ENCODE results near the gene CST6. TPM values are rescaled to one million over a fixed set of nuclear protein-coding genes. Genes with fewer than 3 reads are reported as not detected.
"Not testable (repeated sequence)": the region's sequence is repeated elsewhere in the genome, so short reads cannot be mapped to it uniquely, and the experiment has no call there.

Gene CST6
- total RNA-seq, 2 experiments from 2014 or later, result not detected

- peaks cover 27% of the 10 kb centered on the region for H3K27me3 Mint-ChIP-seq (ENCODE audit: low read depth)
- POLR2A ChIA-PET; ATAC-seq; DNase-seq; H3K9me3 Mint-ChIP-seq (ENCODE audit: insufficient read depth); H3K27ac Mint-ChIP-seq; H3K4me3 Mint-ChIP-seq; H3K4me1 Mint-ChIP-seq (ENCODE audit: low read depth); H3K36me3 Mint-ChIP-seq (ENCODE audit: low read depth): not testable (repeated sequence)
- CTCF ChIA-PET, result interaction anchor here (1.5 kb wide), 1 partner anchor 13 kb away, joined by 11 read pairs; no protein-coding TSS in a partner anchor
These were observed 1.8 kb upstream of the CST6 start for GRCh38 chr11:66010036-66010435.

- Mint-ChIP-seq H3K36me3 (ENCODE audit: low read depth) (no peaks in the 10 kb centered on the region), H3K27me3 (ENCODE audit: low read depth) (peaks cover 27% of the 10 kb centered on the region), H3K4me1 (ENCODE audit: low read depth) (peaks cover 3% of the 10 kb centered on the region), H3K4me3 (no peak overlapping the region), H3K9me3 (ENCODE audit: insufficient read depth) (no peaks in the 10 kb centered on the region), H3K27ac (no peak overlapping the region)
- no peak for ATAC-seq
- CTCF ChIA-PET, result interaction anchor here (1.0 to 1.6 kb wide), 4 partner anchors 11 to 57 kb away, joined by 5 to 8 read pairs (median 6); no protein-coding TSS in a partner anchor
- DNase-seq, result no peak
- POLR2A ChIA-PET, result interaction anchor here (1.1 to 1.4 kb wide), 2 partner anchors 9 to 41 kb away, joined by 3 to 7 read pairs; partner anchors contain the start of genes BANF1 and EIF1AD
These were observed 496 bp upstream of the CST6 start for GRCh38 chr11:66011239-66011784.

- Mint-ChIP-seq H3K27me3 (ENCODE audit: low read depth) (peaks cover 27% of the 10 kb centered on the region), H3K4me3 (no peak overlapping the region), H3K4me1 (ENCODE audit: low read depth) (peaks cover 3% of the 10 kb centered on the region), H3K27ac (no peak overlapping the region), H3K9me3 (ENCODE audit: insufficient read depth) (no peaks in the 10 kb centered on the region), H3K36me3 (ENCODE audit: low read depth) (no peaks in the 10 kb centered on the region)
- ATAC-seq (no peak), DNase-seq (no peak)
- POLR2A ChIA-PET, result interaction anchor here (1.1 to 1.5 kb wide), 3 partner anchors 10 to 40 kb away, joined by 3 to 9 read pairs (median 7); partner anchors contain the start of genes BANF1 and EIF1AD
- CTCF ChIA-PET, result interaction anchor here (1.0 to 1.8 kb wide), 7 partner anchors 10 to 126 kb away, joined by 3 to 9 read pairs (median 5); partner anchors contain the start of genes BANF1 and EIF1AD
These were observed 650 bp downstream of the CST6 start for GRCh38 chr11:66012371-66012945.

GRCh38 chr11:66012946-66013761 is 1.3 kb downstream of the CST6 start:
- Mint-ChIP-seq H3K27me3 (ENCODE audit: low read depth) (peaks cover 27% of the 10 kb centered on the region), H3K36me3 (ENCODE audit: low read depth) (no peaks in the 10 kb centered on the region), H3K4me1 (ENCODE audit: low read depth) (peaks cover 3% of the 10 kb centered on the region), H3K27ac (no peak overlapping the region), H3K4me3 (no peak overlapping the region), H3K9me3 (ENCODE audit: insufficient read depth) (no peaks in the 10 kb centered on the region)
- no peak for ATAC-seq
- POLR2A ChIA-PET, result interaction anchor here (1.5 kb wide), 1 partner anchor 11 kb away, joined by 9 read pairs; the partner anchor contains the start of genes BANF1 and EIF1AD
- no peak for DNase-seq
- CTCF ChIA-PET, result interaction anchor here (1.3 to 1.8 kb wide), 3 partner anchors 9 to 127 kb away, joined by 3 to 9 read pairs (median 4); partner anchors contain the start of genes BANF1 and EIF1AD

- H3K27ac Mint-ChIP-seq, result no peak overlapping the region
- ChIA-PET POLR2A (interaction anchor here (1.5 kb wide), 1 partner anchor 11 kb away, joined by 9 read pairs; the partner anchor contains the start of genes BANF1 and EIF1AD), CTCF (interaction anchor here (1.3 to 1.8 kb wide), 3 partner anchors 9 to 128 kb away, joined by 3 to 9 read pairs (median 4); partner anchors contain the start of genes BANF1 and EIF1AD)
- H3K9me3 Mint-ChIP-seq (ENCODE audit: insufficient read depth), result no peaks in the 10 kb centered on the region
- DNase-seq, result no peak
- no peak overlapping the region for H3K4me3 Mint-ChIP-seq
- no peaks in the 10 kb centered on the region for H3K36me3 Mint-ChIP-seq (ENCODE audit: low read depth)
- no peak for ATAC-seq
- H3K4me1 Mint-ChIP-seq (ENCODE audit: low read depth), result peaks cover 3% of the 10 kb centered on the region
- H3K27me3 Mint-ChIP-seq (ENCODE audit: low read depth), result peaks cover 27% of the 10 kb centered on the region
These were observed 1.9 kb downstream of the CST6 start for GRCh38 chr11:66013762-66014100.

GRCh38 chr11:66014804-66015453 is 3.1 kb downstream of the CST6 start:
- no peak for DNase-seq
- no peaks in the 10 kb centered on the region for H3K9me3 Mint-ChIP-seq (ENCODE audit: insufficient read depth)

GRCh38 chr11:66015454-66015881 is 3.7 kb downstream of the CST6 start:
- H3K9me3 Mint-ChIP-seq (ENCODE audit: insufficient read depth), result no peaks in the 10 kb centered on the region
- no peak overlapping the region for H3K4me3 Mint-ChIP-seq
- ATAC-seq, result no peak
- H3K27ac Mint-ChIP-seq, result no peak overlapping the region
- ChIA-PET POLR2A (no interaction called here), CTCF (interaction anchor here (1.3 kb wide), 1 partner anchor 131 kb away, joined by 3 read pairs; no protein-coding TSS in a partner anchor)
- H3K36me3 Mint-ChIP-seq (ENCODE audit: low read depth), result no peaks in the 10 kb centered on the region
- peaks cover 22% of the 10 kb centered on the region for H3K27me3 Mint-ChIP-seq (ENCODE audit: low read depth)
- no peak for DNase-seq
- H3K4me1 Mint-ChIP-seq (ENCODE audit: low read depth), result peaks cover 7% of the 10 kb centered on the region

More at GRCh38 chr11:66014804-66015453, 3.1 kb downstream of the CST6 start:
- Mint-ChIP-seq H3K27me3 (ENCODE audit: low read depth) (peaks cover 27% of the 10 kb centered on the region), H3K4me1 (ENCODE audit: low read depth) (peaks cover 3% of the 10 kb centered on the region), H3K27ac (no peak overlapping the region), H3K36me3 (ENCODE audit: low read depth) (no peaks in the 10 kb centered on the region), H3K4me3 (no peak overlapping the region)
- POLR2A ChIA-PET, result no interaction called here
- CTCF ChIA-PET, result interaction anchor here (1.3 kb wide), 1 partner anchor 131 kb away, joined by 3 read pairs; no protein-coding TSS in a partner anchor
- ATAC-seq, result no peak

- POLR2A ChIA-PET, result no interaction called here
- H3K4me3 Mint-ChIP-seq, result no peak overlapping the region
- H3K4me1 Mint-ChIP-seq (ENCODE audit: low read depth), result peaks cover 12% of the 10 kb centered on the region
- no peaks in the 10 kb centered on the region for H3K36me3 Mint-ChIP-seq (ENCODE audit: low read depth)
- ATAC-seq, result no peak
- CTCF ChIA-PET, result interaction anchor here (1.3 kb wide), 1 partner anchor 132 kb away, joined by 3 read pairs; no protein-coding TSS in a partner anchor
- no peak for DNase-seq
- no peaks in the 10 kb centered on the region for H3K9me3 Mint-ChIP-seq (ENCODE audit: insufficient read depth)
- peak overlapping the region; percentile 25 for H3K27ac Mint-ChIP-seq
- peaks cover 19% of the 10 kb centered on the region for H3K27me3 Mint-ChIP-seq (ENCODE audit: low read depth)
These were observed 4.4 kb downstream of the CST6 start for GRCh38 chr11:66015936-66016792.

GRCh38 chr11:66016793-66017177 is 5.0 kb downstream of the CST6 start:
- ChIA-PET POLR2A (no interaction called here), CTCF (no interaction called here)
- H3K4me3 Mint-ChIP-seq, result no peak overlapping the region
- no peaks in the 10 kb centered on the region for H3K9me3 Mint-ChIP-seq (ENCODE audit: insufficient read depth)
- DNase-seq (no peak), ATAC-seq (no peak)
- peaks cover 15% of the 10 kb centered on the region for H3K27me3 Mint-ChIP-seq (ENCODE audit: low read depth)
- H3K36me3 Mint-ChIP-seq (ENCODE audit: low read depth), result no peaks in the 10 kb centered on the region
- H3K4me1 Mint-ChIP-seq (ENCODE audit: low read depth), result peaks cover 15% of the 10 kb centered on the region
- H3K27ac Mint-ChIP-seq, result no peak overlapping the region

- Mint-ChIP-seq H3K9me3 (ENCODE audit: insufficient read depth) (no peaks in the 10 kb centered on the region), H3K4me1 (ENCODE audit: low read depth) (peaks cover 17% of the 10 kb centered on the region), H3K4me3 (no peak overlapping the region), H3K27me3 (ENCODE audit: low read depth) (peaks cover 11% of the 10 kb centered on the region), H3K36me3 (ENCODE audit: low read depth) (no peaks in the 10 kb centered on the region), H3K27ac (no peak overlapping the region)
- ChIA-PET POLR2A (no interaction called here), CTCF (interaction anchor here (1.3 kb wide), 1 partner anchor 27 kb away, joined by 5 read pairs; no protein-coding TSS in a partner anchor)
- DNase-seq (no peak), ATAC-seq (no peak)
These were observed 5.5 kb downstream of the CST6 start for GRCh38 chr11:66017321-66017720.
